C1 segment of cervical spinal cord (tissue), 14 donors: ENCODE measurements around the gene TEDC2.
"Not testable (repeated sequence)": the region's sequence is repeated elsewhere in the genome, so short reads cannot be mapped to it uniquely, and the experiment has no call there.

ENCODE experiments used
- DNase-seq, 14 donors: peaks; one replicate each; lab custom pipeline; 2025; lab: John Stamatoyannopoulos, UW

Gene TEDC2

DNA sequence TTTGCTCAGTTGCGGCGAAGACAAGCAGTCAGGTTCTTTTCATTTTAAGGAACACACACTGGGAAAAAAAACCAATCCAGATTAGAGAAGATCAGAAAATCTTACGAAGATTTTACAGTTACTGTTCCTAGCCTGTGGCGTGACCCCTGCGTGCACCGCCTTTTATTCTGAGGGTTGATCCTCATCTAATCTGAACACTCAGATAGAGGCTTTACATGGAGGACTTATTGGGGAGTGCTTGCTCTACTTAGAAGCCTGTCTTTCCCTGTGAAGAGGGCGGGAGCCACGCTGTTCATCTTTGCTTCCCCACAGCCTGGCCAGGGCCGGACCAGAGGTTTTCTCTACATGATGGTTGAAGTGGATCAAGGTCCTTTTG is 16.4 kb downstream of the TEDC2 start:
- DNase-seq: no peak

DNA sequence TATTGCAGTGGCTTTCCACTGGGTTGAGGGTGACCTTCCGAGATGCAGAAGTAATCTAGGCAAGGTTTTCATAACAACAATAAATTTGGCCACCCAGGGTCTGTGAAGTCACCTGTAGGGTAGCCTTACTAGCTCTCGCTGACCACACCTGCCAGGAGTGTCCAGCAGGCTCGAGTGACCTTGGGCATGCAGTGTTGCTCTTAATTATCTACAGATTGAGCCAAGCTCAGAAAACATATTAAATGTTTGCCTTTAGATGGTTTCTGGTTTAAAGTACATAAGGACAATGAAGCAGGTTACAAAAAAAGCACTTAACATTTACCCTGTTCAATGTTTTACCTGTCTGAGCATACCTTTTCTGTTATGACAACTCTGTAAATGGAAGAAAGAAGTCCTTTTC is 16.8 kb downstream of the TEDC2 start:
- DNase-seq: no peak

DNA sequence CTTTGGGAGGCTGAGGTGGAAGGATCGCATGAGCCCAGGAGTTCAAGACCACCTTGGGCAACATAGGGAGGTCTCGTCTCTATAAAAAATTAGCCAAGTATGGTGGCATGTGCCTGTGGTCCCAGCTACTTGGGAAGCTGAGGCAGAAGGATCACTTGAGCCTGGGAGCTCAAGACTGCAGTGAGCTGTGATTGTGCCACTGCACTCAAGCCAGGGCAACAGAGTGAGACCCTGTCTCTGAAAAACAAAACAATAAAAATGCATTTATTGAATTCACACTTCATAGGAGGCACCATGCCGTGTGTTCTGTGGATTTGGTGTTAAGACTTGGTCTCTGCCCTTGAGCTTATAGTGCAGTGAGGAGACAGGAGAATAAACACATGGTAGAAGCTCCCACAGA is 17.4 kb downstream of the TEDC2 start:
- no peak for DNase-seq

DNA sequence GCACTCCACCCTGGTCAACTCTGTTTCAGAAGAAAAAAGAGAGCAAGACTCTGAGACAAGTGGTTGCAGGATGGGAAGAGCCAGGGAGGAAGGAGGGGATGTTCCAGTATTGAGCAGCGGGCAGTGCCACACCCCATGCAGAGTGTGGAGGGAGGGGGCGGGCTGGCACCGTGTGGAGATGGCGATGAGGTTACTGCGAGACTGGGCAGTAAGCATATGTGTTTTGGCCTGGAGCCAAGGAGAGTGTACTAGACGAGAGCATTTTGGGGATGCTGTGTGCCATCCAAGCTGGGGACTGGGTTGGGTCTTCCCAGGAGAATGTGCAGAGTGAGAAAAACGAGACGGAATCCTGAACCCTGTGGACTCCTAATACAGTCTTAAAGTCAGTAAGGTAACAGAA is 18.4 kb downstream of the TEDC2 start:
- DNase-seq: no peak

DNA sequence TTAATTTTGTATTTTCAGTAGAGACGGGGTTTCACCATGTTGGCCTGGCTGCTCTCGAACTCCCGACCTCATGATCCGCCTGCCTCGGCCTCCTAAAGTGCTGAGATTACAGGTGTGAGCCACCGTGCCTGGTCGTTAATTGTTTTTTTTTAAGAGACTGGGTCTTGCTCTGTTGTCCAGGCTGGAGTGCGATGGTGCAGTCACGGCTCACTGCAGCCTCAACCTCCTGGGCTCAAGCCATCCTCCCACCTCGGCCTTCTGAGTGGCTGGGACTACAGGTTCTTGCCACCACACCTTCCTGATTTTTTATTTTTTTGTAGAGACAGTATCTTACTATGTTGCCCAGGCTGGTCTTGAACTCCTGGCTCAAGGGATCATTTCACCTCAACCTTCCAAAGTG is 20.1 kb downstream of the TEDC2 start:
- DNase-seq: not testable (repeated sequence)

DNA sequence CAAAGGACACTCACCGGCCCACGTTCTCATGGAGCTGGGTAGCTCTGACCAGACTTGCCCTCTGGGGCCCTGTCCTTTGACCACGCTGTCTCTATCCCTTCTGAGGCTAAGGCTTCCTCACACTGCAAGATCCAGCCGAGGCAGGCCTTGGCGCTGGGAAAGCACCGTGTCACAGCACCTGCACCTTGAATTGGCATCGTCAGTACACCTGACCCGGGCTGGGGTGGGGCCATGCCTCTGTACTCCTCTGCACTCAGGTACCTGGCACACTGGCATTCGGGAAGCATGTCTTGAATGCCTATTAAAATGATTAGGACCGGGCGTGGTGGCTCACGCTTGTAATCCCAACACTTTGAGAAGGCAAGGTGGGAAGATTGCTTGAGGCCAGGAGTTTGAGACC is 21.0 kb downstream of the TEDC2 start:
- DNase-seq: no peak

DNA sequence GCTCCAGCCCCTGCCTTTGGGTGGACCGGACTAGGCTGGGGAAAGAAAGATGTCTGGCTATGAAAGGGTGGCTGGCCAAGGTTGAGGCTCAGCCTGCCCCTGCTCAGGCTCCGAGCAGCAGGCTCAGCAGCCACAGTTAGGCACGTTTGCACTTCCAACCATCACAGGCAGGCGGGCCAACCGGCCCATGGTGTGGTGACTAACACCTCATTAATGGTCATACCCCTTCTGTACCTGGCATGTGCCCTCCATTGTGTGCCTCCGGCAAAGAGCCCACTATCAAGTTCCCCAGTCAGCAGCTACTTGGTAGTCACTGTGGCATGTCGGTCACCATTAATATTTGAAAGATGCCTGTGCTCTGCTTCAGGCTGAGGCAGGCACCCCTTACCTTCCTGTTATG is 21.8 kb downstream of the TEDC2 start:
- peak in 1 of 14 donors; percentile 27 for DNase-seq

DNA sequence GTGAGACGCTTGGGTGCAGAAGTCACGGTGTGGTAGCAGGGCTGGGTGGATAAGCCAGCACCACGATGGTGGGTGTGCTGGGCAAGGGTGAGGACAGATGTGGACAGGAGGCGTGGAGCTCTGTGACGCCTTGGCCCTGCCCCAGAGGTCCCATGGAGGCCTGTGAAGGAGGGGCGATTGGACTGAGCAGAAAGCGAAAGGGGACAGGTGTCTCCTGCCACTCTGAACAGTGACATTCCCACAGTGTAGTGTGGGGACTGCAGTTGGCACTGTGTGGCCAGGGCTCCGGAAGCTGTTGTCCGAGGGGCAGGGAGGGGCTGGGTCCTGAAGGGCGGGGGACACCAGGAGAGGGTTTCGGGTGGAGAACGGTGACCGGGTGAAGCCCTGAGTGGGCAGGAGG is 22.3 kb downstream of the TEDC2 start:
- no peak for DNase-seq

DNA sequence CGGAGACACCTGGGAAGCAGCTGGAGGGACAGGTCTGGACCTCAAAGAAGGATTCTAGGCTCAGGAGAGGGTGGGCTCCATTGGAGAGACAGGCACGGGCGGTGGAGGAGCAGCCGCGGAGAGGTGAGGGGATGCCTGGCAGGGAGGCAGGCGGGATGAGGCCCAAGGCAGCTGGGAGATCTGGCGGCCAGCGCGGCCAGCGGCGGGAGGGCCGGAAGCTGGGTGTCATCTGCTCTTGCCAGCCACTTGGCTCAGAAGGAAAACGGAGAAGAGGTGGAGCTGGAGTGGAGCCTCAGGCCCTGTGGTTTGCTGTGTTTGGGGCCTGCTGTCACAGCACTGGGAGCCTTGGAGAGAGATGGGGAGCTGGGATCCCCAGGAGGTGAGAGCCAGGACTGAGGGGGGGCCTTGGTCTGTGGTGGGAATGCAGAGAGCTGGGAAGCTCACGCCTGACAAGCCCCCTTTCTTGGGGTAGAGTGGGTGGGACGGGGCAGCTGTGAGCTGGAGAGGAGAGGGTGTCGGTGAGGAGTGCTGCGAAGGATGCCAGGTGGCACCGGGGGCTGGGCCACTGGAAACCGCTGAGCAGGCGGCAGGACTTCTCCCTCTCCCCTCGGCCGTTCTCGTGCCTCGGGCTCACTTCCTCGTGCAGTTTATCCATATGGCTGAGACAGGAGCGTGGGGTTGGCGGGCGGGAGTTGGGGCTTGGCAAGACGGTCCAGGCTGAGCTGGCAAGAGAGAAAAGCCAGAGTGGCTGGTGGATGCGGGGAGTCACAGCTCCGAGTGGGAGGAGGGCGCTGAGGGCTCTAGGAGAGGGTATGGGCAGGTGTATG is 23.0 kb downstream of the TEDC2 start:
- peak in 11 of 14 donors; percentile 35 to 73 (median 55) for DNase-seq

DNA sequence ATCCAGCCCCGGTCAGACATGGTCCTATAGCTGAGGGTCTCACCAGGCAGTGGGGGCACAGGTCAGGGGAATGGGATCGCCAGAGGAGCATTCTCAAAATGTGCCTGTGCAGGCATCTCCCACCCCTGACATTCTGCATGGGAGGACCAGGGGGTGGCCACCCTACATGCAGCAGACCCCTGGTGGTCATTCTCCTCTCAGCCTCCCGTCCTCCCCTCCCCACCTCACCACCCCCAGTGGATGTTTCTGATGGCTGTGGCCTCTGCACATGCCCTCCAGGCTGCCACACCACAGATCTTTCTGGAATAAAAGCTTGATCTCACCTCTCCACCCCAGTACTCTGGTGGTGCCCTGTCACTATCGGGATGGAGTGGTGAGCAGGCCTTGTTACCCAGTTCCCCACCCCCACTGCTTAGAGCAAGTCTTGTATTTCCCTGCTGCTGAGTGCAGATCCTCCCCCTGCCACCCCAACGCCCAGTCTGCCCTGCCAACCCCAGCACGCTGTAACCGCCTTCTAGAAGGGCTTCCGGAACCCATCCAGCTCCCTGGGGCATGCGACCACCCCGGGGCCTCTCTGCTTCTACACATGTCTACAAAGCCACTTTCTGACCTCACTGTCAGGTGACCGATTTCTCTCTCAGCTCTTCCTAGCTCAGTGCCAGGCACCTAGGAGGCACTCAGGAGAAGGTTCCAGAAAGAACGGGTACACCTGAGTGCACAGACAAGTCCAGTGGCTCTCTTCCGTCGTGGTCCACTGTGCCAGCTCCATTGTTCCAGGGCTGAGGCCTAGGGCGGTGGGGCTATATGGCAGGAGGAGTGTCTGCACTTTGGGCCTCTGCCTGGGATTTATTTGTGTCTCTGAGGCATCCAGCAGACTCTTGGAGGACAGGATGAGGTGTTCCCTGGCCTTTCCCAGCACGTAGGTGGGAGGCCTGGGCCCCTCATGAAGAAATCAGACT is 24.3 kb downstream of the TEDC2 start:
- no peak for DNase-seq

DNA sequence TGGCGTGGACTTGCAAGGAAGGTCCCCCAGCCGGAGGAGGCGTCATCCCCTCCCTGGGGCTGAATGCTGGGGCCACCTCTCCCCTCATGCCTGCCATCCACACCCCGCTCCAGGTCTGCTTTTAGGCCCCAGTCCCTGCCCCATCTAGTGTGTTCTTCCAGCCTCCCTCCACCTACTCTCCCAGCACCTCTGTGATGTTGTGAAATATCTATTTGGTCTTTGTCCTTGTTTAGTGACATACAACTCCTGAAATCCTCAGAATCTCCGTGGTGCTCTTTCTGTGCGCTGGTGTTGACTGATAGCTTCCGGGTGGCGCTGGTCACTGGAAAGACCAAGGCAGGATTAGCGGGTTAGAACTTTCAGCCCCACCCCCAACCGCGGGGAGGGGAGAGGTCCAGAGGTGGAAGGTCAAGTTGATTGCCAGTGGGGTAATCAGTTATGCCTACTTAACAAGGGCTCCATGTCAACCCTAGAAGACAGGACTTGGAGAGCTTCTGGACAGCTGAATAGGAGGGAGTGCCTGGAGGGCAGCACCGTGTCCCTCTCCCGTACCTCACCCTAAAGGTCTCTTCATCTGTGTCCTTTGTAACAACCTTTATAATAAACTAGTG is 25.1 kb downstream of the TEDC2 start:
- no peak for DNase-seq

DNA sequence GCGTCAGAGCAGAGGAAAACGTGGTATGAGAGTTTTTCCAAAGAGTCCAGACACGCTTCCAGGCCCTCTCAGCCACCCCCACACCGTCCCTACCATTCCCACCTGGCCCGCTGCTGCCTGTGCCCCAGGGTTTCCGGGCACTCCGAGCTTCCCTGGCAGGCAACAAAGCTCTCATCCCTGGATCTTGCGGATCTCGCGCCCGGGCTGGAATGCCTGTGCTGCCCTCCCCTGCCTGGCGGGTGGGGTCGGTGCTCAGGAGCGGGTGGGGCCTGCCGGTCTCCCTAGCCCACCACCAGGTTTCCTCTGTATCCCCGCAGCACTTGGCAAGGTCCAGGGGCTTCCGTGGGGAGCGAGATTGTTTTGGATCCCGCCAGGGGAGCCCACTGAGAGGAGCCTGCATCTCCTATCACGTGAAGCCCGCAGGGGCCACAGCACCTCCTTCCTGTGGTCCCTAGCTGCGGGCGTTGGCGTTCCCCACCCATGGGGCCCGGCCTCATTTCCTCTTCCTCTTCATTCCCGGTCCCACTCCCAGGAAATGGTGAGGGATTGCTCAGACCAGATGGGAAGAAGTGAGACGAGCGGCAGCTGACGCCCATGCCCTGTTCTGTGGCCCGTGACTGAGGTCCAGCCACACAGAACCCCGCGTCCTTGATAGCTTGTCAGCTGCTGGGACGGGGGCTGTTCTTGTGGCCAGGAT is 26.1 kb downstream of the TEDC2 start:
- peak in 1 of 14 donors; percentile 64 for DNase-seq

DNA sequence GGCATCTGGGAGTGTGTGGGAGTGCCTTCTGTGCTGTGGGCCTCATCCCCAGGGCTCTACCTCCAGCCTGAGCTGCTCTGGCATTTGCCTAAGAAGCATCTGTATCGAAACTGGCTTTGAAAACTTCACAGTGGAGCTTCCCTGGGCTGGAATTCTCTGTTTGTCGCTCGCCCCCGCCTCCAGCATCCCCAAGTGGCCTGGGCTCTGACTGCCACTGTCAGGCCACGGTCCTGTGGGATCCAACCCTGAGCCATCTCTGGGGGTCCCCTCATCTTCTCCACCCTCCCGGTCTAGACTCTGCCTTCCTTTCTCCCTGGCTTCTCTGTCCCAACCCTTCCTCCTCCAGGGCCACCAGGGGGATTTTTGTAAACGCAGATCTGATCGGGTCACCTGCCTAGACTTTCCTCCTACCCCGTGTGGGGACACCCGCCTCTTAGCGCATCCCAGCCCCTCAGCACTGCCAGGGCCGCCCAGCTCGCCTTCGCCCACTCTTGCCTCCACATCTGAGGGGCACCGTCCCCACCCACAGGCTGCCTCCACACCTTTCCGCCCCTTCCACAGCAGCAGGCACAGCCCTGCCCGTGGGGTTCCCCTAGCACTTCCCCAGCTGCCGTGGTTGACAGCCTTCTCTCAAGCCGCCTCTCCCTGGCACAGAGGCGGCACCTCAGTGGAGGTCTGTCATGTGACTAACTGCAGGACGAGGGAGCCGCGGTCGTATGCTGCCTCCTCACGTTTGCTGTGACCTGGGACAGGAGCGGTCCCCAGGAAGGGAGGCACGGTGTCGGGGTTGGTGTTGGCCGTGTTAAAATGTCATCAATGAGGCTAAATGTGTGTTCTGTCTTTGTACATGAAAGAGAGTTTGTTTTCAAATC is 27.0 kb downstream of the TEDC2 start:
- DNase-seq: peak in 7 of 14 donors; percentile 15 to 73 (median 29)

DNA sequence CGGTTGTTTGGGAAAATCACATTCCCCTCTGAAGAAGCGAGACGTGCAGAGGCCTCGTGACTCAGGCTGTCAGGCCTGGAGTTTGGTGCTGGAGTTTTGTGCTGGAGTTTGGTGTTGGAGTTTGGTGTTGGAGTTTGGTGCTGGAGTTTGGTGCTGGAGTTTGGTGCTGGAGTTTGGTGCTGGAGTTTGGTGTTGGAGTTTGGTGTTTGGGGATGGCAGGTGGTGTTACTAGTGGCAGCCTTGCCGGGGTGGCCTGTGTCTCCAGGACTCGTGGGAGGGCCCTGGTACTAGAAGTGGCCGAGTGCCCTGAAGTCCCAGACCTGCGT is 27.6 kb downstream of the TEDC2 start:
- DNase-seq: no peak

DNA sequence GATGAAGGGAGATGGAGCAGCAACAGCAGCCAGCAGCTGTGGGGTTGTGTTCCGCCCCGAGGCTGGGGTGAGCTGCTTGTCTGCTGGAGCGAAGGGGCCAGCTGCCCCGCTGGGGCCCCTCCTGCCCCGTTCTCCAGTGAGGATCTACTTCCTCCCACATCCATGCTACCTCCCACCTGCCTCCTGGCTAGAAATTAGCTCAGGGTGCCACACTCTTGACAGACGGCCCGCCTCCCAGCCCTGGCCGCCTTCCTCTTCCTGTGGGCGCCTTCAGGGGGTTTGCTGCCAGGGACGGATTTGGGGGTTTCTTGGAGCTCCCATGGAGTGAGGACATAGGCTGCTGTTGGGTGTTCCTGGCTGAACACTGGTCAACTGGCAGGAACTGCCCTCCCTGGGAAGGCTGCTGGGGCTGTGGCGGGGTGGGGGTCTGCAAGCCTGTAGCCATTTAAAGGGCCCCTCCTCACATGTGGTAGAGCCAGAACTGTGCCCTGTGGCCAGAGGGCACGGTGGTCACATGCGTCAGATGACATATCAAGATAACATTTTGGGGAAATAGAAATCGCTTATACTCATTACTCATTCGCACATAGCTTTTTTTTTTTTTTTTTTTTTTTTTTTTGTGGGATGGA is 28.1 kb downstream of the TEDC2 start:
- DNase-seq: no peak

DNA sequence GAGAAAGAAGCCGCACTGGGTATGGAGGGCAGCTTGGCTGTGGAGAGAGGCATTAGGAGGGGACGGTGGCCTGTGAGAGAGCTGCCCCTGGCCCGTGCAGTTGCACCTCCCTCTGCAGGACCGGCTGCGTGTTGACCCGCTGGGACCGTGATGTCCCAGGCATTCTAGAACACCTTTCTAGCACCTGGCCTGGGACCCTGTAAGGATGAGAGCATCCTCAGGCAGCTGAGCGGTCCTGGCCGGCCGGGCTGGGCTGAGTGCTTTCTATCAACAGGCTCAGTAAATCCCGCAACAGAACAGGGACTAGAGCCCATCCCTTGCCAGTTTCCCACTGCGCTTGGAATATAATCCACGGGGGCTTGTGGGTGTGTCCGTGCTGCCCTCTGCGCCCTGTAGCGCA is 29.7 kb downstream of the TEDC2 start:
- no peak for DNase-seq

DNA sequence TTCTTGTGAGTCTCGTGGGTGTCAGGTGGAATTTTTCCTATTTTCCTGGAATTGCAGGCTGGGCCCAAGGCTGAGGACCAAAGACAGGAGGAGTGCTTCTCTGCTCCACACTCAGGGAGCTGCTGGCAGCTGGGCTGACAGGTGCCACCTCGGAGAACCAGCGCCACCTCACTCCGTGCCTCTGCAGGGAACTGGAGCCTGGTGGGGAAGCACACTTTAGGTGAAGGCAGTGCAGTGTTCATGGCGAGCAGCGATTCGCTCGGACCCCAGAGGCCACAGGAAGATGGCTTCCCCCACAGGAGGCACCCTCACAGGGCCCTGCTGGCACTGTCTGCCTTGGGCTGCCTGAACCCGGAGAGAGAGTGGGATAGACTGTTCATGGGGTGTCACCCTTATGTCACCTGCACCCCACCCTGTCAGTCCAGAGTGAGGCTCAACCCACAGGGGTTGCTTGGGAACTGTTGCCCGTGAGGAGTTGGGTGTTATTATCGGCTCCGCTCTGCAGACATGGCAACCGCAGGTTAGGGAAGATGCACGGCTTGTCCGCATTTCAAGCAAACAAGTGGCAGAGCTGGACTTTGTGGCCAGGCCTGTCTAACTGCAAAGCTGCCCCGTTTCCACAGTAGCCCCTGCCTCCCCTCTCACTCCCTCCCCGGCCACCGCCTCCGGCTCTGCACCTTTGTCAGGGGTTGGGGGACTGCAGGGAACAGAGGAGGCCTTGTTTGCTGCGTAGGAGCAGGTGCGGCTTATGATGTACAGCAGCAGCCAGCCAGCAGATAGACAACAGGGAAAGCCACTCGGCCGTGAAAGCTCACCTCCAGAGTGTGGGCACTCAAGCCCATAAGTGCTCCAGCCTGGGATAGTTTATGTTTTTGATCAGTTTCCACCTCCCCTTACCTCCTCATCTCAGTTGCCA is 30.5 kb downstream of the TEDC2 start:
- peak in 1 of 14 donors; percentile 69 for DNase-seq

DNA sequence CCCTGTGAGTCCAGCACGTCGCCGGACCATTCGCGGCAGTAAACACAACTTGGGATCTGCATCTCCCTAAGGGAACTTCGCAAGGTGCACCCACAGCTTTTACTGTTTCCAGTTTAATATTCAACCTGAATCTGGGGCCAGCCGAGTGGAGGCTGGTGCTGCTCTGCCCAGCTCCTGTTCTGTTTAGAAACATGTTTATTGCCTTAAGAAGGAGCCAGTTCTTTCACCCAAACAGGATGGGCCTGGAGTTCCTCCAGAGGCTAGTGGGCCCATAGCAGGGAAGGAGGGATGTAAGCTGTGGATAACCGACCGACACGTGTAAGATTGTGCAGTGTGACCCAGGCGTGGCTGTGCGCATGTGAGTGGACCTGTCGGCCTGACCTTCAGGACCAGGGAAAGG is 32.4 kb downstream of the TEDC2 start:
- no peak for DNase-seq

DNA sequence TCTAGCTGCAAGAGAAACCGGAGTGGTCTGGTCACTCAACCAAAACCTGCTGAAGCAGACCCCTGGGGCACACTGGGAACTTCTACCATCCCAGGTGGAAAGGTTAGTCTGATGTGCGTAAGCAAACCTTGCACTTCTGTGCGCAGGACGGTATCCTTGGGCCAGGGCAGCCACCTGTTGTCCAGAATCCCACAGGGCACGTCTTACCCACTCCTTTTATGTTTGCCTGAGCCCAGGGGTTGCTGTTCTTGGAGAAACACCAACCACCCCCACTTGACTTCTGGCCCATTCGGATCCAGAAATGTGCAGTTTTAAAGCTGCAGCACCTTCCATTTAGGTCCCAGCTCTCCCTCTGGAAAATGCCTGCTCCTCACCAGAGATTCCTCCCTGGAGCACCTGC is 33.7 kb downstream of the TEDC2 start:
- DNase-seq: no peak
